HG02642 (cell line): ENCODE measurements around the gene TEX13C.
"Not testable (repeated sequence)": the region's sequence is repeated elsewhere in the genome, so short reads cannot be mapped to it uniquely, and the experiment has no call there.

Source experiments
- ATAC-seq: cut with Tn5 transposase; IDR thresholded peaks from one replicate; pipeline ENCODE4 v1.9.1; 2021; ENCODE audit warnings: mild to moderate bottlenecking; ENCODE audit not compliant: unreplicated experiment, poor library complexity

The TEX13C gene

GRCh38 chrX:125319646-125320521 is at the start of gene TEX13C:
TSS of gene TEX13C (plus strand) at chrX:125319871. CDS start at chrX:125320120, 249 bp downstream.
- no peak for ATAC-seq

GRCh38 chrX:125287282-125287681 is 32.4 kb upstream of the TEX13C start:
- ATAC-seq: no peak

GRCh38 chrX:125288343-125288742 is 31.3 kb upstream of the TEX13C start:
- ATAC-seq: no peak

GRCh38 chrX:125289209-125289608 is 30.5 kb upstream of the TEX13C start:
- no peak for ATAC-seq

GRCh38 chrX:125289920-125290319 is 29.8 kb upstream of the TEX13C start:
- ATAC-seq: no peak

- ATAC-seq: no peak
Measured at GRCh38 chrX:125291124-125291523, 28.5 kb upstream of the TEX13C start.

- peak; percentile 65 for ATAC-seq
Measured at GRCh38 chrX:125293850-125294780, 25.6 kb upstream of the TEX13C start.

GRCh38 chrX:125295337-125295736 is 24.3 kb upstream of the TEX13C start:
- ATAC-seq: peak; percentile 80

GRCh38 chrX:125298871-125299270 is 20.8 kb upstream of the TEX13C start:
- no peak for ATAC-seq

- no peak for ATAC-seq
Measured at GRCh38 chrX:125306335-125306866, 13.3 kb upstream of the TEX13C start.

GRCh38 chrX:125308653-125309052 is 11.0 kb upstream of the TEX13C start:
- no peak for ATAC-seq

GRCh38 chrX:125319166-125319565 is 505 bp upstream of the TEX13C start:
- not testable (repeated sequence) for ATAC-seq

- no peak for ATAC-seq
Measured at GRCh38 chrX:125322431-125322830, 2.8 kb downstream of the TEX13C start.

- no peak for ATAC-seq
Measured at GRCh38 chrX:125326599-125326998, 6.9 kb downstream of the TEX13C start.

- no peak for ATAC-seq
Measured at GRCh38 chrX:125327891-125328290, 8.2 kb downstream of the TEX13C start.

GRCh38 chrX:125333583-125333982 is 13.9 kb downstream of the TEX13C start:
- no peak for ATAC-seq

GRCh38 chrX:125340490-125340889 is 20.8 kb downstream of the TEX13C start:
- no peak for ATAC-seq

GRCh38 chrX:125374169-125374568 is 54.5 kb downstream of the TEX13C start:
- ATAC-seq: no peak
